ENCODE measurements around the gene ZBTB20.
"Not testable (repeated sequence)": the region's sequence is repeated elsewhere in the genome, so short reads cannot be mapped to it uniquely, and the experiment has no call there.

The ZBTB20 gene

GRCh38 chr3:115147329-115148141, 447 bp upstream of the ZBTB20 start:
- peak; percentile 100 for DNase-seq (ENCODE audit: low spot score)

GRCh38 chr3:115146032-115146417, 1.1 kb downstream of the ZBTB20 start:
- peak; percentile 62 for DNase-seq (ENCODE audit: low spot score)

DNA sequence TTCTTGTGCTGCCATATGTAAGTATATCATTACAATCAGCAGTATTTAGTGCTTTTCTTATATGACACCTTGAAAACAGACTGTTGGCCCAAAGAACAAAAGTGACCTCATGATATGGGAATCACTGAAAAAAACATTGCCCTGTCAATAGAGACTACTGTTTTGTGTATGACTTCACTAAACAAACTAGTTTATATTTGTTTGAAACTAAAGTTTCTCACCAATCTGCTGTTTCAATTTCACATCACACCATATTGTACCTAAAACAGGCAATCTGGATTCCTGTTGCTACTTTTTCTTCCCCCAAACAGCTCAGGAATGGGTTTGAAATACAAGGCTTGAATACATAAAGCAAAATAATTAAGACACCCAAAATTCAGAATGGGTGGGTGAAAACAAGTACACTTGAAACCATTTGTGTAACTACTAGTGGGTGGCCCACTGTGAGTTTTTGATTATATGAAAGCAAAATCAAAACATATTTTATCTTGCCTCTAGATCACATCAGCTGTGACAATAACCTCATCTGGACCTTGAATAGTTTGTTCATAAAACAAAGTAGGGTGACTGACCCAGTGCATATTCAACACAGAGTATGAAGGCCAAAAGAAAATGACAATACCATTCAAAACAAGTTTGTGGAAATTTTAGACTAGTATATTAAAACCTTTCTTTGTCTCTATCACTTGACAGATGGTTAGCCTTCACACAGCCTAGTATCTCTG, 5.9 kb downstream of the ZBTB20 start:
- no peak for DNase-seq (ENCODE audit: low spot score)

DNA sequence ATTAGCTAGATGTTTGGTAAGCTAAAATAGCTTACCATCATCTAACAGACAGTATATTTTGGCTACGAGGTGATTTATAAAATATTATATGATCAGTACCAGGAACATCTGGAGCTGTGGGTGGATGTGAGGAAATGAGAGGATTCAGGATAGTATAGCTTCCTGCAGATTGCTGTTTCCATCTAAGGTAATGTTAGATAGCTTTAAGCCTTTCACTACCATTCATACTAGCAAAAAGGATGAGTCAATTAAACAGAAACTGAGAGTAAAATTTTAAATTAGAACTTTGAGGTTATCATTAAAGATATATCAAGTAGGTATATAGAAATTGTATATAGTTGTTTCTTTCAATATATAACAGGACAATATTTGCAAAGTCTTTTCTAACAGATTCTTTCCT, 8.0 kb downstream of the ZBTB20 start:
- DNase-seq (ENCODE audit: low spot score): no peak

GRCh38 chr3:115134648-115135347, 12.3 kb downstream of the ZBTB20 start:
- no peak for DNase-seq (ENCODE audit: low spot score)

DNA sequence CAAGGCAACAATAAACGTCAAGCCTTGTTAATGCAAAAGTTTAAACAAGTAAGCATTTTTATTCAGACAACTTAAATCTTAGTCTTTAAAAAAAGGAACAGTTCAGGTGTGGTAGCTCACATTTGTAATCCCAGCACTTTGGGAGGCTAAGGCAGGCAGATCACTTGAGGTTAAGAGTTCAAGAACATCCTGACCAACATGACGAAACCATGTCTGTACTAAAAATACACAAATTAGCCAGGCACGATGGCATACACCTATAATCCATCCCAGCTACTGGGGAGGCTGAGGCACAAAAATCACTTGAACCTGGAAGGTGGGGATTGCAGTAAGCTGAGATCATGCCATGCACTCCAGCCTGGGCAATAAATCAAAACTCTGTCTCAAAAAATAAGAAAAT, 19.9 kb downstream of the ZBTB20 start:
- no peak for DNase-seq (ENCODE audit: low spot score)

DNA sequence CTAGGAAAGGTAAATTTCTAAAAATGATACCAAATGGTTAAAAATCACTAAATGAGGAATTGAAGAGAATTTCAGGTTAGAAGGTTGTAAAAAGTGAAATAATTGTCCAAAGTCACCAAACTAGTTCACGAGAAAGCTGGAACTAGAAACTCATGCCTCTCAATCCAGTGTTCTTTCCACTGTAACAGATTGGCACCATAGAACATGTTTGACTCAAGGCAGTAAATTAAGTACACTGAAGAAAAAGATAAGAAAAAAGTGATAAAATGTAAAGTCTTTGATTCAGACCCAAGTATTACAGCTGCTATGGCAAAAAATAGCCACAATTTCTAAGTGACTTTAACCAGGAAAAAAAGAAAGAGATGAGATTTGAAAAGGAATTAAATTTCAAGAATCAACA, 26.5 kb downstream of the ZBTB20 start:
- no peak for DNase-seq (ENCODE audit: low spot score)

DNA sequence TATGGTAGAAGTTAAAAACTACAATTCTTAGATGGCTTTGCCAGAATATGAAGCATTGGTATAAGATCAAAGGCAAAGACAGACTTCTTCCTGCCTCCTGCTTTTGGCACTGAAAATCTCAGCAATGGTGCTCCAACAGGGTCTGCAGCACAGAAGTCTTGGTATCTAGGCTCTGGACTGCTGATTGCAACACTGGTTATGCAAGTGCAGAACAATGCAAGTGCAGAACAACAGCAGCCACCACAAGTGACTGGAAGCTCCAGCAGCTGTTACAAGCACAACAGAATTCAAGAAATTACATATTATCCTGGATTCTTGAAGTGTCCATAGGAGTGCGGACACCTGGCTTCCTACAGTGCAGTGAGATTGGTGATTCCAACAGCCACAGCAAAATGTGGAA, 33.7 kb downstream of the ZBTB20 start:
- DNase-seq (ENCODE audit: low spot score): no peak

GRCh38 chr3:115111632-115112031, 35.5 kb downstream of the ZBTB20 start:
- DNase-seq (ENCODE audit: low spot score): no peak

- DNase-seq (ENCODE audit: low spot score): no peak
Observed at GRCh38 chr3:115110830-115111229, 36.3 kb downstream of the ZBTB20 start.

DNA sequence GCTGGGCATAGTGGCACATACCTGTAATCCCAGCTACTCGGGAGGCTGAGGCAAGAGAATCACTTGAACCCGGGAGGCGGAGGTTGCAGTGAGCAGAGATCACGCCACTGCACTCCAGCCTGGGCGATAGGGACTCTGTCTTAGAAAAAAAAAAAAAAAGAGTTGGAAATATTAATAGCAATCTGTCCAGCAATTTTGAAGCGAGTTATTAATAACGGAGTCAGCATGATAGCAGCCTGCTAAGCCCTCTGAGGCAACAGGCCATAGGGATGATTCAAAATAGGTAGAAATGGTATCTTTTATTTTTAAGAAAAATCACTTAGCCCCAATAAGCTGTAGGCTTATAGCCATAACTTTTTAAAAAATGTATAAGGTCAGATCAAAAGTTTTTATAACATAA, 37.0 kb downstream of the ZBTB20 start:
- DNase-seq (ENCODE audit: low spot score): not testable (repeated sequence)

- DNase-seq (ENCODE audit: low spot score): no peak
Observed at GRCh38 chr3:115108614-115109013, 38.5 kb downstream of the ZBTB20 start.

- no peak for DNase-seq (ENCODE audit: low spot score)
Observed at GRCh38 chr3:115102046-115102445, 45.0 kb downstream of the ZBTB20 start.

DNA sequence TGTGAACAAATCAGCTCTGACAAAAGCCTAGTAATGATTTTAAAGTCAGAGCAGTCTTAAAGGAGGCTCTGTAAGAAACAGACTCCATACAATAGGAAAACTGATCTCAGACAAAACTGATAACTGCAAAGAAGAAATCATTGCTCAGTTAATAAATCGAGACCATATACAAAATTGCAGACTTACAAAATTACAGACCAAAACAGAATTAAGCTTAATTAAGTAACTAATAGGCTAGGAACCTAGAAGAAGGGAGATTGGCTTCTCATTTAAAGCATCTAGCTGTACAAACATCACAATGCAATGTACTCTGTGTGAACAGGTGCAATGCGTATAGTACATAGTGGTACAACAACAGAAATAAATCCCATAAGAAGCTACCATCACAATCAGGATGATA, 46.3 kb downstream of the ZBTB20 start:
- peak; percentile 8 for DNase-seq (ENCODE audit: low spot score)

GRCh38 chr3:115099986-115100571, 47.0 kb downstream of the ZBTB20 start:
- peak; percentile 57 for DNase-seq (ENCODE audit: low spot score)

GRCh38 chr3:115099134-115099985, 47.7 kb downstream of the ZBTB20 start:
- DNase-seq (ENCODE audit: low spot score): peak; percentile 16

GRCh38 chr3:115098354-115099073, 48.6 kb downstream of the ZBTB20 start:
- DNase-seq (ENCODE audit: low spot score): no peak

DNA sequence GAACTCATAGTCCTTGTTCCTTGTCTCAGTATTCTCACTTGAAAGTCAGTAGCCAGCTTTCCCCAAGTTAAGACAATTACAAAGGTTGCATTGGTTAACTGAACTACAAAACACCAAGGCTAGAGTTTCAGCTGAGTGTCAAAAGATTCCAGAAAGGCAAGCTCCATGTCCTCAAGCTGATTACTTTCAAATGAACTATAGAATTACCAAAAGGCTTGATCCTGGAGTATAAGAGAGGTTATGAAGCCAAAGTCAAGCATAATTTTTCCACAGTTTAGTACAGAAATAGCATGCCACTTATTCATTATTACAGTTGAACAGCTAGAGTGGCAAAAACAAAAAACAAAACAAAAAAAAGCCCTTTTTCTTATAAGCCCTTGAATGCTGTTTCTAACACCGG, 51.9 kb downstream of the ZBTB20 start:
- no peak for DNase-seq (ENCODE audit: low spot score)

DNA sequence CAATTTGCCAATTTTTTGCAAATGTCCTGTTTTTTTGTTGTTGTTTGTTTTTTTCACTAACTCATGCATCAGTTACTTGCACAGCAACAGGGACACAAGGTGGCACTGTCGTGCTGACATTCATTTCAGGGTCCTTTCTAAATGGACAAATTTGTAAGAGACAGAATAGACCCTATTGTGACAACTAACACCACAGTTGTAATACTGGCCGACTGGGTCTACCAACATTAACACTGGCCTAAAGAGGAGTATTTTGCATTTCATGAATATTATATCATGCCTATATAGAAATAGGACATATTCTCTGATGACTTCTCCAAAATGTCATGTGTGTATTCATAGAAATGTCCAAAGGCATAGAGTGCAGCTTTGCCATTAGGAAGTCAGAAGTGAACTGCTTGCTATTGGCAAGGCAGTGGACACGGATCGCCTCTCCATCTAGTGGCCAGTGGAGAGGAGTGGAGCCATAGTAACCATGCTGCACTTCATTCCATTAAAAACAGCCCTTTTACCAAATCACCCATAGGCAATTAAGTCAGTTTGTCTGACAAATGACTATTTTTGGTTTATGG, 54.8 kb downstream of the ZBTB20 start:
- DNase-seq (ENCODE audit: low spot score): peak; percentile 80

- DNase-seq (ENCODE audit: low spot score): no peak
Observed at GRCh38 chr3:115090712-115091111, 56.4 kb downstream of the ZBTB20 start.

DNA sequence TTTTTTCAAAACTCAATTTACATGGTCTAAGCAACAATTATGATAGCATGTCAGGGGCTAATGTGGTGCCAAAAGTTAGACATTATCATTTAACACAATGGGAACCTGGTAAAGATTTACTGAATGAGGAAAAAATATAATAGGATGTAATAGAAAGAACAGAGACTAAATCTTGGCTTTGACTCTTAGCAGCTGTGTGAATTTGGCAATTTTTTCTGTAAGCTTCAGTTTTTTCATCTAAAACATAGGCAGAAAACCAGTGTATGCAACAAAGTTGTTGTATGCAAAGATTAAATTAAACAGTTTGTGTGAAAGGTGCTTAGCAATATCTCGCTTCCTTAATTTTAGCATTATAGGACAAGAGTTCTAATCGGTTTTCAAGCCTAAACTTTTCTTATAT, 57.6 kb downstream of the ZBTB20 start:
- DNase-seq (ENCODE audit: low spot score): no peak
